Spleen (tissue), 7 donors: Measurements from ENCODE around the gene USP24.

ENCODE experiments used
- CTCF ChIP-seq, 11 experiments: fragments of 200-600 bp in 7 of 11; fragments of 450-650 bp in 4 of 11; sonication (generic) in 4 of 11; IDR thresholded peaks in 8 of 11; conservative IDR thresholded peaks in 3 of 11; 1 replicate in 7 of 11; 2 replicates in 4 of 11; pipeline versions ENCODE4 v1.4.0 to v1.8.0; 2016 to 2021; ENCODE audit warnings: antibody characterized with exemption in 11 of 11, inconsistent platforms in 4 of 11, mild to moderate bottlenecking in 1 of 11
- POLR2A ChIP-seq, 3 donors: fragments of 450-650 bp; IDR thresholded peaks; one replicate each; pipeline ENCODE4 v1.5.1; 2017; ENCODE audit warnings: antibody characterized with exemption in 3 of 3, mild to moderate bottlenecking in 1 of 3
- POLR2AphosphoS5 ChIP-seq, 3 donors: sonication (generic); formaldehyde crosslinking; IDR thresholded peaks; one replicate each; pipeline ENCODE4 v1.5.1; 2017; ENCODE audit warnings: antibody characterized with exemption in 3 of 3
- donor health status: DM: no; HTN: no; CAD: no; lungs with moderate emphysema.
- donor health status: DM: no; HTN: no; CAD: no.
- donor health status: DM: no; HTN: no; CAD: no.

GRCh38 chr1:55206210-55206609 is 9.0 kb downstream of the USP24 start:
- TF ChIP-seq CTCF (IDR thresholded peaks at IDR 0.05 in 8 of 11, conservative IDR thresholded peaks at IDR 0.05 in 3 of 11) (no peak), POLR2A (IDR thresholded peaks at IDR 0.05) (no peak), POLR2AphosphoS5 (IDR thresholded peaks at IDR 0.05) (no peak)
